ENCODE results near the gene SLC6A1.
"Not testable (repeated sequence)": the region's sequence is repeated elsewhere in the genome, so short reads cannot be mapped to it uniquely, and the experiment has no call there.

Gene SLC6A1

DNA sequence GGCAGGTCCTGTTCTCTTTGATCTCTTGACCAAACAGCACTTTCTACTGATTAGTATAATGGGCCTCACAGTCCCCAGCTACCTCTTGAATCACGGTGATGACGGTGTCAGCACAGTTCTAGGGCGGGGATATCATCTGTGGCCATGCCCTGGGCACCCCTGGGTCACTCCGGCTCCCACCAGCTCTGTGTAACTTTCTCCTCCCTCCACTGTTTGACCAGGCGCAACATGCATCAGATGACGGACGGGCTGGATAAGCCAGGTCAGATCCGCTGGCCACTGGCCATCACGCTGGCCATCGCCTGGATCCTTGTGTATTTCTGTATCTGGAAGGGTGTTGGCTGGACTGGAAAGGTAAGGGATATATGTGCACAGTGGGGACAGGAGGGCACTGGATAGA, 29.6 kb downstream of the SLC6A1 start:
- DNase-seq: no peak

DNA sequence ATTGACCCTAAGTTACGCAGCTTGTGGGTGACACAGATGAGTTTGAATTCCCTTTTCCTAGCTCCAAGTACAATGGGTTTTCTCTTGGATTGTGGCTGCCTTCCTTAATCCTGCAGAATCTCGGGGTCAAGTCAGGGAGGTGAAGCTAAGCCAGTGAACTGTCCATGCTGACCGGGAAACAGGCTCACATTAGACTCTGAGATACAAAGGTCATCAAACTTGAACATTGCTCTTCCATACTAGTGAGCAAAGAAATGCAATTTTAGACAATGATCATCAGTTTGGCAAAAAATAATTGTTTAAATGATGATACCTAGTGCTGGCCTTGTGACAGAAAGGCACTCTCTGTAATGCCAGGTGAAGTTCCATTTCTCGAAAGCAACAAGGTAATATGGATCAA, 31.6 kb downstream of the SLC6A1 start:
- no peak for DNase-seq

- no peak for DNase-seq
Measured at GRCh38 chr3:11029948-11030347, 37.4 kb downstream of the SLC6A1 start.

GRCh38 chr3:11033871-11034270, 41.3 kb downstream of the SLC6A1 start:
- no peak for DNase-seq

DNA sequence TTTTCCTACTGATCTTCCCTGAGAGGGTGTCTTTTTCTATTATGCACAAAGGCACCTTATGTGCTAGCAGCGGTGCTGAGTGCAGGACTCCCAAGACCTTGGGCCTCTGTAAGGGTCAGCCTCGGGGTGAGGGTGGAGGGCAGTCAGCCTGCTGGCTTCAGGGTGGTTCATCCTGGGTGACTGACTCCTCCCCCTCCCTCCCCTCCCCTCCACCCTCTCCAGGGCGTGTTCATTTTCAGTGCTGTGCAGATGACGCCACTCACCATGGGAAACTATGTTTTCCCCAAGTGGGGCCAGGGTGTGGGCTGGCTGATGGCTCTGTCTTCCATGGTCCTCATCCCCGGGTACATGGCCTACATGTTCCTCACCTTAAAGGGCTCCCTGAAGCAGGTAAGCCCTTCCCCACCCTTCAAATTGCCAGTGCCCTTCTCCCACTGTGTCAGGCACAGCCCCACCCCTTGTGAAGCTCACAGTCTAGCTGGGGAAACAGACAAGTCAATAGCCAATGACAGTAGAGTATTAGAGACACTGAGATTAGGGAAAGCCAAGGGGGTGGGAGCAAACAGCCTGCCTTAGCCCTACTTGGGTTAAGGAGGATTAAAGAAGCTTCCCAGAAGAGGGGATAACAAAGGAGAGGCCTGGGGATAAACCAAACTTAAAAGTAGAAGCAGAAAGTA, 41.9 kb downstream of the SLC6A1 start:
- DNase-seq: no peak

DNA sequence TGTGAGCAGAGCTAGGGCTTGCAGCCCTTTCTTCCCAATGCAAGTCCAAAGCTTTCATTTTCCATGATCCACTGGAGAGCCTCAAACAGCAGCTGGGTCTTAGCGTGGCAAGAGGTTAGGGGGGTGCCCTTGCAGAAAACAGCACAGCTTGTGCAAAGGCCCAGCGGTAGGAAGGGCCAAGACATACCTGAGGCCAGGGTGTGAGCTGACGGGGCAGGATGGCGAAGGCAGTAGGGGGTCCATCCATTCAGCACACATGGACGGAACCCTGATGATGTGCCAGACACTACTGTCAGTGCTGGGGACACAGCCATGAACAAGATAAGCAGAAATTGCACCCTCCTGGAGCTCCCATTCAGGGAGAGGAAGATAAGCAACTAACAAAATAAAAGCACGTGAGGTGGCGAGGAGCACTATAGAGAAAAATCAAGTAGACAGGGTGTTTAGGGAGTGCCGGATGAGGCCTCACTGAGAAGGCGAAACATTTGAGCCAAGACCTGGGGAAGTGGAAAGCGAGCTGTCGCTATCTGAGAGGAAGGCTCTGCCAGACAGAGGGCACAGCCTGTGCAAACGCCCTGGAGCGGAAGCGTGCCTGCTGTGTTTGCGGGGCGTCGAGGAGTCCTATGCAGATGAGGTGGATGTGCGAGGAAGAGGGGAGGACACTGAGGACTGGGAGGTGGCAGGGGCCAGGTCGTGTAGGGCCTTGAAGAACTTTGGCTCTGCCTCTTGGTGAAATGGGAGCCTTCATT, 43.4 kb downstream of the SLC6A1 start:
- no peak for DNase-seq

DNA sequence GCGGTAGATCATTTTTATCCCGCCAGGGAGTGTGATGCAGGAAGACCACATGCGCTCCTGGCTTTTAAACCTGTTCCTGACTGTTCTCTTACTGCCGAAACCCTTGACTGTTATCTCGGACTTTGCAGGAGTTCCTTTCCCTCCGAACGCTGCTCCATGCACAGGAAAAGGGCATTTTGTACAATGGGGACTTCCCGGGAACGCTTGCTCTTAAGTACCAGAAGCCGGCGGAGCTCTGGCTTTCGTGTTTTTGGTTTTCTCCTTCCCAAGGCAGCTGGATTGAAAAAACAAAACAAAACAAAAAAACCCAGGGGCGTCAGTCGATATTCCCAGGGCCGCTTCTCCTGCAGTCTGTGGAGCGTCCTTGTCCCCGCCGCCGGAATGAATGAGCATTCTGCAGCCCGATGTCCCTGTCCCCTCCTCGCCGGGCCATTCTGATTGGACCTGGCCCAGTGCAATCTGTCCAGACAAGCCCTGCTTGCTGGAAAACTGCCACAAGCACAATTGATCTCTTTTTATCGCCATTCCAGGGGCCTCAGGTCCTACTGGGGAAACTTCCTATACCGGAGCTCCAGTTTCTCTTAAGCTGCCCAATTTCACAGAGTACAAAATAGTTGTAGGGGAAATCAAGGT, 44.8 kb downstream of the SLC6A1 start:
- DNase-seq: no peak

GRCh38 chr3:11037976-11038375, 45.4 kb downstream of the SLC6A1 start:
- no peak for DNase-seq

- no peak for DNase-seq
Measured at GRCh38 chr3:11045536-11045935, 53.0 kb downstream of the SLC6A1 start.

DNA sequence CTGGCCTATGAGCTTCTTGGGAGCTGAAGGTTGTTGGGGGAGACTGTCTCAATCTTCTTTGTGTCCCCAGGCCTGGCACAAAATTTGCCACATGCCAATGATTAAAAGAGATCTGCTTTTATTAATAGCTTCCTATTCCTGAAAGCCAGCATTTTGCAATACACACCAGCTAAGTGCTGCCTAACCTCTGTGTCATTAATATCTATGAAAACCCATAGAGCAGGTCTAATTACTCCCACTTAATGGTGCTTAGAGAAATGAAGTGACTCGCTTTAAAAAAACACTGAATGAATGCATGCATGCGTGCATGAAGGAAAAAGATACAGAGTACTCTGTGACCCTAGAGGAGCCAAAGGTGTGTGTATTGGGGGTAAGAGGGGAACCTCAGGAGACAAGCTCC, 55.0 kb downstream of the SLC6A1 start:
- no peak for DNase-seq

DNA sequence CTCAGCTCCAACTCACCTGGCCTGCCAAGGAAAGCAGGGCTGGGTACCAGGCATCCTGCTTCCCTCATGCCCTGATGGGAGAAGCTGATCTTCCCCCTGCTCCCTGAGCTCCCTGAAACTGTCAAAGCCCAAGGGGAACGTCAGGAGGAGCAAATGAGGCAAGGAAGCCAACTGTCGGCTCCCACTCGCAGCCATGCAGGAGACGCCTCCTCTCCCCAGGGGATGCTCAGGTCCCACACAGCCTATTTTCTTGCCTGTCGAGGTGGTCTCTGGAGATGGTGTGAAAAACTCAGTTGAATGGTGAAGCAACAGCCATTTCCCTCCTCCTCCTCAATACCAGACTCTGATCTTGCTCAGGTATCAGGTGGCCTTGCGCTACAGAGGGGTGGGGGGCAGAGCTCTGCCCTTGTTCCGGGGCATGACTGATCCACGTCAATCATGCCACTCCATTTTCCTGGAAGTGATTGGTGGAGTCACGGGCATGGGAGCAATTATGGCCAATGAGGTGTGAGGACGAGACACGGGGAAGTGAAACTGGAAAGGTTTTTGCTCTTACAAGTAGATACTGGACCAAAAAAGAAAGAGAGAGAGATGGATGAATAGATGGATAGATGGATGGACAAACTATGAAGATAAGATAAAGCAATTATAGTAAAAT, 58.2 kb downstream of the SLC6A1 start:
- no peak for DNase-seq

GRCh38 chr3:11053926-11054503, 61.5 kb downstream of the SLC6A1 start:
- no peak for DNase-seq

DNA sequence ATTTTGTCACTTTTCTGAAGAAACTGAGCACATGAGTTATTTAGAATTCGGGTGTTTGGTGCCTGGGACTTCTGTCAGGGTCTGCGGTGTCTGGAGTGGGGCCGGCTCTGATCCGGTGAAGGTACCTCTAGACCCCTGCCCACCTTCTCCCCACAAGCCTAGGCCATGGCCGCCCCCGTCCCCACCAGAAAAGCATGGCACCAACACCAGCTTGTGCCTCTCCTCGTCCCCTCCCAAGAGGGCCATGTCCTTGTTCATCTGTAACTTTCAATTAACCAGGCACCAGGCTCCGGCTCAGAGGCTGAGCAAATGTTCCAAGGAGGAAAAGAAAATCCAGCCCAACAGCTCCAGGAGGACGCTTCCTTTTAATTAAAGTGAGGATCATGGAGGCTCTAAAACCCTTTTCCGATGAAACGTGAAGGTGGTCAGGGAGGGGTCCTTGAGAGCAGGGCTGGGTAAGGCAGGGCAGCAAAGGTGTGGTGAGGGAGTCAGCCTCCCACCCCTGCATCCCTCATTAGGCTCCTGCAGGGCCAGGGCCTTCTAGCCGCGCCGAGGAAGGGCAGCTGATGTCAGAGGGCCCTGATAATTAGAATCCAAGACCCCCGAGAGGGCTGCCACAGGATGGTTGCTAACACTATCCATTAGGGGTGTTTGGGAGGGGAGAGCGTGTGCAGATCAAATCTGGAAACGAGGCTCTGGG, 62.3 kb downstream of the SLC6A1 start:
- DNase-seq: no peak

GRCh38 chr3:11055496-11055895, 62.9 kb downstream of the SLC6A1 start:
- no peak for DNase-seq

- no peak for DNase-seq
Measured at GRCh38 chr3:11056531-11057050, 64.0 kb downstream of the SLC6A1 start.

DNA sequence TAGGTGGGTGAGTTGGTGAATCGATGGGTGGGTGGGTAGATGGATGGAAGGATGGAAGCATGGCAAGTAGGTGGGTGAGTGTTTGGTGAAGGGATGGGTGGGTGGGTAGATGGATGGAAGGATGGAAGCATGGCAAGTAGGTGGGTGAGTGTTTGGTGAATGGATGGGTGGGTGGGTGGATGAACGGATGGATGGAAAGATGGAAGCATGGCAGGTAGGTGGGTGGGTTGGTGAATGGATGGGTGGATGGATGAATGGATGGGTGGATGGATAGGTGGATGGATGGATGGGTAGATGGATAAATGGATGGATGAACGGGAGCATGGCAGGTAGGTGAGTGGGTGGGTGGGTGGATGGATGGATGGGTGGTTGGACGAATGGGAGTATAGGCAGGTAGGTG, 65.1 kb downstream of the SLC6A1 start:
- DNase-seq: no peak

DNA sequence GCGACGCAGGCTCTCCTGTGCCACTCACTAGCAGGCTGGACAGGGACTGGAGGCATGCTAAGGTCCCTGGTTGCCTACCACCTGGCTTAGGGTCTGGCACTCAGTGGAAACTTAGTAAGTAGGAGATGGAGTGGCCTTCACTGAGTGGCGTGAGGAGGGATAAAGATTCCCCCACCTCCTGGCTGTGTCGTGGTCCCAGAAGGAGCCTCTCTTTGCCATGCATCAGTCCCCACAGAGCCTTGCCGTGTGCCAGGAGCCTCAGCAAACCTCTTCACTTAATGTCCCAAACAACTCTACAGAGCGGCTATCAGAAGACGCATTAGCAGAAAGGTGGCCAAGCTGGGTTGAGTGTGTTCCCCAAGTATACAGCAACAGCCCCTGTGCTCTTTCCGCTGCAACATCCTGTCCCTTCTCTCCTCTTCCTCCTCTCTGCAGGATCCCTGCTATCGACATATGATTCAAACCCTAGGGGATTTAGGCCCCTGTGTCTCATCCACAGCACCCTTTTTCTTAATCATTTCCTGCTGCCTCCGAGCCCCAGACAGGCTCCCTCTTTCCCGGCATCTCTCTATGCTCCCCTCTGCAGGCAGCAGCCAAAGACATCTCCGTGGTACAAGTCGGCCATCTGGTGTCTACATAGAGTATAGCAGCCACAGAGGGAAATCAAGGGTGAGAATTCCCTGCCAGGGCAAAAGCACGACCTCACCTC, 66.7 kb downstream of the SLC6A1 start:
- DNase-seq: peak; percentile 53 to 70

DNA sequence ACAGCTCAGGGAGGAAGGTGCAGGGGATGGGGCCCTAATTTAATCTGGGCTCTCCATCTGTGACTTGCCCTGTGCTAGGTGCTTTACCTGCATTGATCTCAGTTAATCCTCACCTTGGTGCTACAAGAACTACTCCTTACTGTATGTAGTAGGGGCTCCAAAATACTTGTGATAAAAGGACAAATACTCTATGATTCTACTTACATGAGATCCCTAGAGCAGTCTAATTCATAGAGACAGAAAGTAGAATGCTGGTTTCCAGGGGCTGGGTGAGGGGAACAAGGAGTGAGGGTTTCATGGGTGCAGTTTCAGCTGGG, 67.2 kb downstream of the SLC6A1 start:
- no peak for DNase-seq

- DNase-seq: peak; percentile 52 to 53
Measured at GRCh38 chr3:11060500-11061251, 68.1 kb downstream of the SLC6A1 start.

GRCh38 chr3:11061268-11061871, 68.8 kb downstream of the SLC6A1 start:
- not testable (repeated sequence) for DNase-seq

- DNase-seq: no peak
Measured at GRCh38 chr3:11062704-11063103, 70.2 kb downstream of the SLC6A1 start.

Measured in AML-193 (cell line).